Activated CD4-positive, alpha-beta T cell treated with anti-CD3 and anti-CD28 coated beads, Interleukin-2, amount 50 U/mL, for 48 hours (primary cell): ENCODE data around the gene EPS8L2.

Source experiments
- DNase-seq, 2 experiments: peaks; one replicate each; pipeline ENCODE4 v3.0.0-alpha.2; 2020

EPS8L2 gene

DNA sequence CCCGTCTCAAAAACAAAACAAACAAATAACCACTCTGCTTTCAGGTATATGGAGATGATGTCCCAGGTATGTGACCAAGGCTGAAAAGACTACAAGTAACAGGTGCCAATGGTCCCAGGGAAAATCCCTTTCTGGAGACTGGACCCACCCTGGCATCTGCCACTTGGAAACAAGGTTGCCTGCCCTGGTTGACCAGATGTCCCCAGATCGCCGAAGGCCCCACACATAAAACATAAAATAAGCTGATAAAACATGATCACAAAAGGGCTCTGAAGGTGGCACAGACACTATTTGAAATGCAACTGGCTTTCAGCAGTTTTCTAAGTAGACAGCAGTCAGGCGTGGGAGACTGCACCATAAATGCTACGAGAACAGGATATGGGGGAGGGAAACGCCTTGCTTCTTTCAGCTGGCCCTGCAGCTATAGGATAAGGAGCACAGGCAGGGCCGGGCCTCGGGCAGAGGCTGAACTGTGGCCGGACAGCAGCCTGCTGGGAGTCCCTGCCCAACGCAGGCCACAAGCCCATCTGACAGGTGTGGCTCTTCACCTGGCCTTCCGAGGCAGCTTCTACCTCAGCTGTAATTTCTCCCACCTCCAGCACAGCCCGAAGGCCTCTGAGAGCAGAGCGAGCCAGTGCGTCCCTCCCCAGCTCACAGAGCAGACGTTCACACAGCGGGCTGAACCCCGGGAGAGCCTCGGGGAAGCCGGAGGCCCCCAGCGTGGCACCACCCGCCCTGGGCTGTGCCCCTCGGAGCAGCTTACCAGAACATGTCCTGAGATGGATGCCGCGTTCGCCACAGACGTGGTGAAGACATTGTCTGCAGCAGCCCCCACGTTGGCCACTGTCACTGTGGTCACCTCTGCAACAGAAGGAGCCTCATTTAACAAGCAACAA lies 15.0 kb upstream of the EPS8L2 start:
- DNase-seq: no peak

DNA sequence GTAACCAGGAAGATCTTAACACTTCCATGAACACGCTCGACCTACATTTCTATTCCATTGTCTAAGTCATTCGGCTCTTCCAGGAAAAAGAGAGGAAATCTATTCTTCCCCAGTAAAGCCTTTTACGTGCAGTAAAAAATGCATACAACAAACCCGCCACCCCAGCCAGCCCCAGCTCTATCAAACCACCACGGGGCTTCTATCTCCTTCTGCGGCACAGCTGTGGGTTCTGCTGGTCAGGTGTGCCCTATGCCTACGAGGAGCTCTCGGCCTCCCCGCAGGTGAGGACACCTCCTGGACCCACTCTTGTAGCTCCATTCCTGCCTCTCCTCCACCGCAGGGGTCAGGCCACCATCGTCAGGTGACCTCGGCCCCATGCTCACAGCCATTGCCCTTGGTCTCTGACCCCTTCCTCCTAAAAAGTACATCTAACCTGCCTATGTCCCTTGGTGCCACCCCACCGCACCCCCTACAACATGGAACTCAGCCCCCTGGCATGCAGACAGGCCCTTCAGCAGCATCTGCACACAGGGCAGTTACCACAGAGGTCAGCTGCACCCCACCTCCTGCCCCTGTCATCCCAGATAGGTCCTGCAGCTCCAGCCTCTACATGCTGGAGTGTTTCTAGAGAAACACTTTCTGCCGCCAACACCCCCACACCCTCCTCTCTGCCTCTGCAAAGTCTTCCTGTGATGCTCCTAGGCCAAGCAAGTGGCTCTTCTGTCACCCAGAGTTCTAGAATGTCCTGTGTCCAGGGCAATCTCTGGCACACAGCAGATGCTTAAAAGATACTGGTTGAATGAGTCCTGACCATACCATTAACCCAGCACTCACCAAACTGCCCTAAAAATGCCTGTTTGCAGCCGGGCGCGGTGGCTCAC lies 14.1 kb upstream of the EPS8L2 start:
- DNase-seq: no peak

DNA sequence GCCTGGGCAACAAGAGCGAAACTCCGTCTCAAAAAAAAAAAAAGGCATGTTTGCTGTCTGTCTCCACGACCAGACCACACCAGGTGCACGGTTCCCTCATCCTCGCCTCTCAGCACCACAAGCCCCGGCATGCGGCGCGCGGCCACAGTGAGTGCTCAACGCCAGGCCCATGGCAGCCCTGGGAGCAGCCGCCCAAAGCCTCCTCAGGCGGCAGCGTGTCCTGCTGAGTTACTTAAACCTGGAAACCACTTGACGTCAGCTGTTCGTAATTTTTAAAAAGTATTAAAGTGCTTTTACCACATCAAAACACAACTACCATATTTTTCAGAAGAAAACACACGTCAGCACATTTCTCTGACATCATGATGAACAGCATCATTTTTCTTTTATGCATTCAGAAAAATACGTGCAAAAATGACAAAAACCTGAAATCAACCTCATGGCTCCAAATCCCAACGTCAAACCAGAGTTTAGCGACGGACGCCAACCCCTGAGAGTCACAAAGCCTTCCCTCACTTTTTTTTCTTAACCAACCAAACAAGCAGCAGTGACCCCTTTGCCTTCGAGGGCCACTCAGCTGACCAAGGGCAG lies 13.1 kb upstream of the EPS8L2 start:
- DNase-seq: no peak

DNA sequence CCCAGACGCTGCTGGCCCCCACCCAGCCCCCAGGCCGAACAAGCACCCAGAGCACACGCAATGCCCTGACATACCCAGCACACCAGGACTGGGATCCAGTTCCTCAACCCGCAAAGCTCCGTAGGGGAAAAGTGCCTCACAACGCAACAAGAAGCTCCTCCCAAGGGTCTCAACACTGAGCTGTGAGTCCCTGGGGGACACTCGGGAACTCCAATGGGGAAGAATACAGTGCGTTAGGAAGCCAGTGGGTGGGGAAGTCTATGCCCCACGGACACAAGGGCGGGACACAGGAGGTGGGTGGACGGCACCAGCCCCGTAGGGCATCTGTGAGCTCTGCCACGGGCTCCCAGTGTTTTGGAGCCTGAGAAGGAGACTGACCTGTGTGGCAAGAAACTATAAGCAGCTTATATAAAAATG lies 12.6 kb upstream of the EPS8L2 start:
- no peak for DNase-seq

DNA sequence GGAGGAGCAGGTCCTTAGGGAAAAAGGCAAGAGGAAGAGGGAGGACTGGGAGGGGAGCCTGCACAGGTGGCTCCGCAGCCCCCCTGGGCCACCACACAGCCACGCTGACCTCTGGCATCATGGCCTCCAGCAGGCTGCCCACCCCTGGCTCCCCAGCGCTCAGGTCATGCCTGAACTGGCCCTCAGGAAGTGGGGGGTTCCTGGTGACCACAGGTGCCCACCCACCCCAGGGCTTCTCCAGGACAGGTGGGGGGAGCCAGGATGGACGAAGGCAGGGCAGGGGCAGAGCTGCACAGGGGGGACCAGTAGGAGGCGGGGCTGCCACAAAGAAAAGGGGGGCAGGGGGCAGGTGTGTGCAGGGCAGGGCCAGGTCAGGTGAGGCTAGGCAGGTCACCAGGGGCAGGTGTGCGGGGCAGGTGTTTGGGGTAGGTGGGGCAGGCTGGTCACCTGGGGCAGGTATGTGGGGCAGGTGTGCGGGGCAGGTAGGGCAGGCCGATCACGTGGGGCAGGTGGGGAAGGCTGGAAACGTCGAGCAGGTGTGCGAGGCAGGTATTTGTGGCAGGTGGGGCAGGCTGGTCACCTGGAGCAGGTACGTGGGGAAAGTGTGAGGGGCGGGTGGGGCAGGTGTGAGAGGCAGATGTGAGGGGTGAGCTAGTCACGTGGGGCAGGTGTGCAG lies 12.0 kb upstream of the EPS8L2 start:
- DNase-seq: no peak

DNA sequence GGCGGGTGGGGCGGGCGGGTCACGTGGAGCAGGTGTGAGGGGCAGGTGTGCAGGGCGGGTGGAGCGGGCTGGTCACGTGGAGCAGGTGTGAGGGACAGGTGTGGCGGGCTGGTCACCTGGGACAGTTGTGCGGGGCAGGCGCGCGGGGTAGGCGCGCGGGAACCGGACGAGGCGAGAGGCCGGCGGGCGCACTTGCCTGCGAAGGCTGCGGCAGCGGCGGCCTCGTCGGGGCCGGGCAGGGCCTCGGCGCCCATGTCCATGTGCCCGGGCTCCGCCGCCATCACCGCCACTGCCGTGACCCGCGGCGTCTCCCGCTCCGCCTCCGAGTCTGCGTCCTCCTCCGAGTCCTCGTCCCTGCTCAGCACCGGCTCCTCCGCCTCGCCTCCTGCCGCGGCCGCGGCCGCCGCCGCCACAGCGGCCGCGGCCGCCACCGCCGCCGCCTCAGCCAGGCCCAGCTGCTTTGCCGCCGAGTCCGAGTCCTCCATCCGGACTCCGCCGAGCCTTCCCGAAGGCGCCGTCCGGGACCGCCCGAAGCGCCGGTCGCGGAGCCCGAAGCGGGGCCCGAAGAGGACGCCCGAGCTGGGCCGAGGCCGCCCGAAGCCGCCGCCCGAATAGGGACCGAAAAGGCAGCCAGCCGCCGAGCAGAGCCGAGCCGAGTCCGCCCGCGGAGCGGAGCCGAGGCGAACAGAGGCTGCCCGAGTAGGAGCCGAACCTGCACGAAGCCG lies 11.3 kb upstream of the EPS8L2 start, which contains the start of gene DEAF1:
TSS of gene DEAF1 (minus strand) at position 660 of the 725 bp plus-strand sequence. CDS start at position 485, 175 bp downstream.
- peak; percentile 99 for DNase-seq

DNA sequence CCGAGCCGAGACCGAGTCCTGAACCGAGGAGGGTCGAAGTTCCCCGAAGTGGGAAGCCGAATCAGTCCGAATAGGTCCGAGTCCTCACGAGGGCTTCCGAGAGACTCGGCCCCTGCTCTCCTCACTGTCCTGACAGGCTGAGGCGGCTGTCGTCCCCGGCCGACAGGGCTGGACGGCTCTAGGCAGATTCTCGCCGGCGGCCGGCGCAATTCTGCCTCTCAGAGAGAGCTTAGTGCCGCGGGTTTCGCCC lies 10.8 kb upstream of the EPS8L2 start:
- no peak for DNase-seq

DNA sequence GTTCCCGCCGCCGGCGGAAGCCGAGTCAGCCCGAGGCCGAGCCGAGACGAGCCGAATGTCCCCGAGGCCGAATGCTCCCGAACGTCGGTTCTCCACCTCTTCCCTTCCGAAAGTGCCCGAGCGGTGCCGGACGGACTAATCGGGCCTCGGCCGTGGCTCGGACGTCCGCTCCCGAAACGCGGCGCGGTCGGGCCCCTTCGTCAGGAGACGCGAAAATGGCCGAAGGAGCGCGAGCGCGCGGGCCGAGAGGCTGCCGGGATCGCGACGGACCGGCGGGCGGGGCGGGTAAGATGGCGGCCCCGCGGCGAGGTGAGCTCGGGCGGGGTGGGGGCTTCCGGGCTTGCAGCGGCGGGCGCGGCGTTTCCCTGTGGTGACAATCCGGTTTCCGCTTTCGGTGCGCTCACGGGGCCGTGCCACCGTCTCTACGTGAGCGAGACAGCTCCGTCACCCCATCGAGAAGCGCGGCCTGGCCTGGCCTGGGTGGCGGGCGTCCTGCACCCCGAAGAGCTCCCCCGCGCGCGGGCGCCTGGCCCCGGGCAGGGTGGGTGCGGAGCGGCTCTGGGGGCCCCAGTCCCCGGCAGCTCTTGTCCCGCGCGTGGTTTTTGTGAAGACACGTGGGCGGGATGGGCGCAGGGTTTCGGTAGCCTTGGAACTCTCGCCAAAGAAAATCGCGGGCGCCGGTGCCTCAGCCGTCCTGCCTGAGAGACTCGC lies 10.3 kb upstream of the EPS8L2 start, which contains the start of gene TMEM80:
TSS of gene TMEM80 (plus strand) at position 279 of the 711 bp plus-strand sequence. CDS start at position 291, 12 bp downstream.
- peak; percentile 98 for DNase-seq

DNA sequence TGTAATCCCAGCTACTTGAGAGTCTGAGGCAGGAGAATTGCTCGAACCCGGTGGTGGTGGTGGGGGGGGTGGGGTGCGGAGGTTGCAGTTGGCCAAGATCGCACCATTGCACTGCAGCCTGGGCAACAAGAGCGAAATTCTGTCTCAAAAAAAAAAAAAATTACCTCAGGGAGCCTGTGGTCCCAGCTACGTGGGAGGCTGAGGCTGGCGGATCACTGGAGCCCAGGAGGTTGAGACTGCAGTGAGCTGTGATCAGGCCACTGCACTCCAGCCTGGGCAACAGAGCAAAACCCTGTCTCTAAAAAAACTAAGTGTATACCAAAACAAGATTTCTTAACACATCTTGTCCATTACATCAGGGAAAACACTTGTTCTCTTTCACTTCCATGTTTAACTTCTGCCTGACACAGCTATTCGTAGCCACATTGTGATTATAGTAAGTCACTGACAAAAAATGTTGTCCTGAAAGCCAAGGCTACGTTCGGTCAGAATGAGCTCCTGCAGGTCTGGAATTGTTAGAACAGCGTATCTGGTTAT lies 9.0 kb upstream of the EPS8L2 start:
- DNase-seq: no peak

DNA sequence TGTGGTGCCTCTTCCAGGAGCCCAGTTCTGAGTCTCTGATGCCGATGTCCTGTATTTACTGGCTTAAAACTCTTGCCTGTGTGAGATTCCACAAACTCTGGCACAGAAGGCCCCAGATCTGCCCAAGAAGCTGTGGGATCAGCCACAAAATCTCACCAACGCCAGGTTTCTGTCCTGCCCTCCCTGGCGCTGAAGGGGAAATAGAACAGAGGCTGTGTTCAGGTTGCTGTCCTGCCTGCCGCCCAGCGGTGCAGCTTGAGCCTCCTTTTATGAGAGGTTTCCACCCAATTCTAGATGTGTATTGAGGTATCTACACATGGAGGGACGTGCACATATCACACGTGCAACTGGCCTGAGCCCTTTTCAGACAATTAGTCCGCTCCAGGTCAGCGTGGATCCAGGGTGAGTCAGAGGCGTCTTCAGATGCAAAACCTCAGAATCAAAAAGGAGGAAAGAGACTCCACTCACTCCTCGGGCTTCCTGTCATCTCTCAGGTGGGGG lies 8.2 kb upstream of the EPS8L2 start:
- no peak for DNase-seq

DNA sequence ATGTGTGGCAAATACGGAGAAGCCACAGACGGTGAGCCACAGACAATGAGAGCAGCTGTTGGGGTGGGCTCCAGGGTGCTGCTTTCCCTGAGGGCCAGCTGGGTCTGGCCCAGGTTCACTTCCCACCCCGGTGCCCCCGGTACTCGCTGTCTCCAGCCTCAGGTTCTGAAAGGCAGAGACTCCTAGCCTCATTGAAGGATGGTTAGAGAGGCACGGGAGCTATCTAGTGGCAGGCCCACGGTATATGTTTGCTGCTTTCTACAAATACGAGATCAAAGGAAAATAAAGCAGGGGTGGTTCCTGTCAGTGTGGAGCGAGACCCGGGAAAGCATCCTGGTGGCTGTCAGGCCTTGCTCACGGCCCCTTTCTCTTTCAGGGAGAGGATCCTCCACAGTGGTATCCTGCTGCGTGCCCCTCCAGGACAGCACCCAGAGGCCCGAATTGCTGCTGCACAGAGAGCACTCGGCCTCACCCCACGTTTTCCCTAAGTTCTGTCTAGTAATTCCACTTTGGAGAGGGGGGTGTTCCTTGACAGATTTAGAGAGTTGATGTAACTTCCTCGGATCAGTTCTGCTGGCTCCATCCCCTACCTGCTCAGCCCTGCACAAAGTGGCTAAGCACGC lies 7.4 kb upstream of the EPS8L2 start:
- DNase-seq: no peak

DNA sequence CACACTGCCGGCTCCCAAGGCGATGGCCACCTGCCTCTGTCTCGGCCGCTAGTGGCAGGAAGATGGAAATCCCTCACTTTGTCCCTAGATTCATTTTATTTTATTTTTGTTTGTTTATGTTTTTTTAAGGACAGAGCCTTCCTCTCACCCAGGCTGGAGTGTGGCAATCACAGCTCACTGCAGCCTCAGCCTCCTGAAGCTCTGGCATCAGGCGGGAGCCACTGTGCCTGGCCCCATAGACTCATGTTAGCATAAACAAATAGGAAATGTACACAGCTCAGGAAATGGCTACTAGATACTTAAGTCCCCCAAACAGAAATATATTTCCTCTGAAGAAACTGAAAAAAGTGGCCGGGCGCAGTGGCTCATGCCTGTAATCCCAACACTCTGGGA lies 6.9 kb upstream of the EPS8L2 start:
- no peak for DNase-seq

DNA sequence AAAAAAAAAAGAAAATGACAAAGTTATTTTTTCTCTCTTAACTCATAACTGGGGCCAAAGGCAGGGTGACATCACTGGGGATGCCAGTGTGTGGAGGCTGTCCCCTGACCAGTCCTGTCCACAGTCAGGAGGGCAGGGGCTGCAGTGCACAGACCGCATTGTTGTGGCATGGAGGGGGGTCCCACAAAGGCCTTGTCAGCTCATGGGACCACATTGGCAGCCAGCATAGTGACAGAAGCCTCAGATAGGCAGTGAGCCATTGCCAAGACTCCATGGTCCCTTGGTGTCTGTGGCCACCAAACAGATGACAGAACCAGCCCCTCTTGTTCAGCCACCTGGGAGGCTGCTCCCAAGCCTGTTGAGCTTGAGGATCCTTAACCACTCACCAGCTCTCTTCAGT lies 6.3 kb upstream of the EPS8L2 start:
- no peak for DNase-seq

DNA sequence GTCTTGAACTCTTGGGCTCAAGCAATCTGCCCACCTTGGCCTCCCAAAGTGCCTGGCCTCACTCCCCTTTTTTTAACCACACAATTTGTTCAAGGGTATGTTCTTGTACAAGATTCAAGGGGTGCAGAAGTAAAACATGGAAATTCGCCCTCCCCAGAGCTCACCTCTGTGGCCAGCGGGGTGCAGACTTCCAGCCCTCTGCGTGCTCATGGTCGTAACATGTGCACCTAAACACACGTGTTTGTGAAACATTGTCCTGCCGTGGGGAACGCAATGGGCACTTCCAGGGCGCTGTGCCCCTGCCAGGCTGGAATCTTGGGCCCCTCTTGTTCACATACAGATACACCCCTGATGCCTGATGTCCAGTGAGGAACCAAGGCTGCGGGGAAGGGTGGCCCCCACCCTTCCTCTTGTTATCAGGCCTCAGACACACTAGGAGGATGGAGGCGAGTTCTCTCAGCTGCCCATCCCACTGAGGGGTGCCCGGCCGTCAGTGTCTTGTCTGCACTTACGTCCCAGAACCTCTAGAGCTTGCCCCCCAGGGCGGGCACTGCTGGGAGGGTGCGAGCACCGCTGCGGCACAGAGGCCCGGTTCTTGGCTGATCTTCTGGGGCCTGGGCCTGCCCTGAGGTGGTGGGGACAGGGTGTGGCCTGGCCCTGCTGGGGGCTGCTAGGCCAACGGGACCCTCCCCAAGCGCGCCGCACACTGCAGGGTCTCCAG lies 4.1 kb upstream of the EPS8L2 start:
- DNase-seq: no peak

DNA sequence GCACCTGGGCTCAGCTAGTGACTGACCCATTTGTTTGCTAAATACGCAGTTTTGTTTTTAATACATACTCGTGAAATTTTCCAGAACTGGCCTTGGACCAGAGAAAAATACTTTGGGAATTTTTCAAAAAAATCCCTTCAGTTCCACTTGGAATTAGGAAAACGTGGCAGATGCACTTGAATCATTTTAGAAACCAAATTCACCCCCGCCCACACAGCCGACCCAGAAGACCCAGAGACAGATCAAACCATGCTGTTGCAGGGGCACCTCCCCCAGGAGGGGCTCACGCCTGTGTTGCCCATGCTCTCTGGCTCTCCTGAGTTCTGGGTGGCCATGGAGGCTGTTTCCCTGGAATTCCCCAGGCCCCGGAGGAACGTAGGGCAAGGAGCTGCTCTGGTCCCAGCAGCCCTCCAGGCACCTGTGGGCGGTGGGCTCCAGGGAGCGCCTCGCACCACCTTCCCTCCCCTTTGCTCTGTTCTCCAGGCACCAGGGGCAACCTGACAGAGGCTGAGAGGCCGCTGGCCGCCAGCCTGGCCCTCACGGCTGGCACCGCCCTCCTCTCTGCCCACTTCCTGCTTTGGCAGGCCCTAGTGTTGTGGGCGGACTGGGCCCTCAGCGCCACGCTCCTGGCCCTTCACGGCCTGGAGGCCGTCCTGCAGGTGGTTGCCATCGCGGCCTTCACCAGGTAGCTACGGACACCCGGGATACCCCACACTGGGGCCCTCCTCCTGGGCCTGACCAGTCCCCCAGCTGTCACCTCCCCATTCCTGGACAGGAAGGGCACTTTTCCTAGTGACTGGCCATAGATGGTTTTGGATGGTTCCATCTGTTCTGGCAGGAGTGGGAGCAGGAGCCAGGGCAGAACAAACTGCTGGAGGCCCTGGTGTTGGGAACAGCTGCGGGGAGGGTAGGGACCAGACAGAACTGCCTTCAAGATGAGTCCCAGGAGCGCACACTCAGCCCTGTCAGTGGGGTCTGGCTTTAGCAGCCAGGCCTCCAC lies 3.3 kb upstream of the EPS8L2 start:
- DNase-seq: no peak

DNA sequence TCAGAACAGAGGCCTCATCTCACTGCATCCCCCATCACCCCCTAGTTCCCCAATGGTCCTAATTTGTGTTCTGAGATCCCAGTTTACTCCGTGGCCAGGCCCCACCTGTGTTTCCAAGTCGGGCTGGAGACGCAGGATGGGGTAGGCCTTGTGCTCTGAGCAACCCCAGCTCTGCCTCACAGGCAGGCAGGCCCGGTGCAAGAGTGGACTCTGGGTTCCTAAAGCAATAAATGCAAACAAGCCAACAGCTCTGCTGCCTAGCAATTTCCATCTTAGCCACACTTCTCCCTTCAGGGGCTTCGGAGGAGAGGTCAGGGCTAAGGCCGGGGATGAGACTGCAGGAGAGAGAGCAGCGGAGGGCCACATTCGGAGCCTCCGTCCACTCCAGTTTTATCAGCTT lies 2.5 kb upstream of the EPS8L2 start:
- no peak for DNase-seq

DNA sequence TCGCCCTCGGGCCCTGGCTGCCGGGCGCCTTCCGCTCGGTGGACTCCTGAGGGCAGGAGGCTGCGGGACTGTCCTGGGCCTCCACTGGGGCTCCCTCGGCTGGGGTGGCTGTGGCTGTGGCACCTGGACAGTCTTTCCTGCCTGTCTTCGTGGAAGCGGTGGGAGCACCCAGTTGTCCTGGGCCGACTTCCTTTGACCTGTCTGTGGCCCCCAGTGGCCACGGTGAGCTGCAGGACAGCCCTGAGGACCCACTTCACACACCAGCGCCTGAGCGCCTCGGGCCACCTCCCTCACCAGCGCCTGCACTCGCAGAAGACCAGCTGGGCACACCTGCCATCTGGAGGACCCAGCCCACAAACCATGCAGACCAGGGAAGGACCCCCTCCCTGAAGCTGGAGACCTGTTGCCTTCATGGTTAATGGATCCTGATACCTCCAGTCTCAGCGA lies 1.8 kb upstream of the EPS8L2 start:
- DNase-seq: no peak
